HG02588 (cell line): ENCODE measurements around the gene KRT25.
"Not testable (repeated sequence)": the region's sequence is repeated elsewhere in the genome, so short reads cannot be mapped to it uniquely, and the experiment has no call there.

Source experiments
- ATAC-seq: cut with Tn5 transposase; IDR thresholded peaks from one replicate; pipeline ENCODE4 v1.9.1; 2021; ENCODE audit warnings: mild to moderate bottlenecking, moderate library complexity; ENCODE audit not compliant: unreplicated experiment

Gene KRT25

GRCh38 chr17:40760105-40761016 lies 5.2 kb upstream of the KRT25 start:
- no peak for ATAC-seq

- ATAC-seq, result no peak
Measured at GRCh38 chr17:40753804-40754203, 1.3 kb downstream of the KRT25 start.

GRCh38 chr17:40751065-40751464 lies 4.1 kb downstream of the KRT25 start:
- no peak for ATAC-seq

- no peak for ATAC-seq
Measured at GRCh38 chr17:40750391-40750790, 4.7 kb downstream of the KRT25 start.

GRCh38 chr17:40748666-40749065 lies 6.5 kb downstream of the KRT25 start:
- ATAC-seq, result not testable (repeated sequence)

GRCh38 chr17:40738553-40738952 lies 16.6 kb downstream of the KRT25 start:
- no peak for ATAC-seq

GRCh38 chr17:40735016-40735415 lies 20.1 kb downstream of the KRT25 start:
- no peak for ATAC-seq

GRCh38 chr17:40734018-40734417 lies 21.1 kb downstream of the KRT25 start:
- ATAC-seq, result no peak

- no peak for ATAC-seq
Measured at GRCh38 chr17:40730970-40731369, 24.2 kb downstream of the KRT25 start.

GRCh38 chr17:40727447-40728231 lies 27.5 kb downstream of the KRT25 start:
- ATAC-seq, result no peak

- no peak for ATAC-seq
Measured at GRCh38 chr17:40726919-40727318, 28.2 kb downstream of the KRT25 start.

GRCh38 chr17:40724656-40725055 lies 30.5 kb downstream of the KRT25 start:
- ATAC-seq, result no peak

GRCh38 chr17:40722241-40722640 lies 32.9 kb downstream of the KRT25 start:
- ATAC-seq, result no peak

GRCh38 chr17:40720899-40721298 lies 34.2 kb downstream of the KRT25 start:
- no peak for ATAC-seq

GRCh38 chr17:40718930-40719329 lies 36.2 kb downstream of the KRT25 start:
- ATAC-seq, result no peak

GRCh38 chr17:40717776-40718175 lies 37.4 kb downstream of the KRT25 start:
- no peak for ATAC-seq

GRCh38 chr17:40714473-40714872 lies 40.7 kb downstream of the KRT25 start:
- ATAC-seq, result no peak

GRCh38 chr17:40707745-40708144 lies 47.4 kb downstream of the KRT25 start:
- no peak for ATAC-seq

GRCh38 chr17:40705584-40705983 lies 49.5 kb downstream of the KRT25 start:
- ATAC-seq, result no peak

GRCh38 chr17:40703652-40704051 lies 51.5 kb downstream of the KRT25 start, which contains the start of gene KRT24:
KRT24 (minus strand) TSS chr17:40703752; CDS start chr17:40703693, 59 bp downstream.
- ATAC-seq, result no peak

GRCh38 chr17:40702271-40702670 lies 52.9 kb downstream of the KRT25 start:
- no peak for ATAC-seq

GRCh38 chr17:40699853-40700252 lies 55.3 kb downstream of the KRT25 start:
- no peak for ATAC-seq
